GM21717 (cell line): ENCODE measurements around the gene OR6V1.

Experiments
- ATAC-seq: cut with Tn5 transposase; IDR thresholded peaks from one replicate; pipeline ENCODE4 v1.9.1; 2021; ENCODE audit warnings: mild to moderate bottlenecking, moderate library complexity; ENCODE audit not compliant: unreplicated experiment

The OR6V1 gene

GRCh38 chr7:143052041-143052440, at the start of gene OR6V1:
Gene OR6V1, plus strand, starts transcription at chr7:143052341. Its CDS starts 0 bp downstream, at chr7:143052341.
- ATAC-seq, result no peak

DNA sequence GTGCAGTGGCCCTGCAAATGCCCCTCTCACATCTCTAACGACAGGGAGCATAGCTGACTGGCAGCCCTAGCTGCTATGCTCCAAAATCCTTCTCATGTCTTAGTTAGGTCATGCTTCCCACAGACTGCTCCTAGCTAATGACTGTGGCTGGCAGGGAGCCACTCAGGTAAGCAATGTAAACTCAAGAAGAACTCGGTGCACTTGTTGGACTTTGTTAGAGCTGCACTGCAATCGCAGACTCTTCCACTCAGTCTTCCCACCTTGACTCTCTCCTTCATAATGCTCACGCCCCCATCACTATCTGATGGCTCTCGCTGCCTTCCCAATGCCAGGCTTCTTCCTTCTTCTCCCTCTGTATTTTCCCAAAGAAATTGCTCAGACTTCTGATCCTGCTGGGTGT, 49.2 kb upstream of the OR6V1 start:
- no peak for ATAC-seq

DNA sequence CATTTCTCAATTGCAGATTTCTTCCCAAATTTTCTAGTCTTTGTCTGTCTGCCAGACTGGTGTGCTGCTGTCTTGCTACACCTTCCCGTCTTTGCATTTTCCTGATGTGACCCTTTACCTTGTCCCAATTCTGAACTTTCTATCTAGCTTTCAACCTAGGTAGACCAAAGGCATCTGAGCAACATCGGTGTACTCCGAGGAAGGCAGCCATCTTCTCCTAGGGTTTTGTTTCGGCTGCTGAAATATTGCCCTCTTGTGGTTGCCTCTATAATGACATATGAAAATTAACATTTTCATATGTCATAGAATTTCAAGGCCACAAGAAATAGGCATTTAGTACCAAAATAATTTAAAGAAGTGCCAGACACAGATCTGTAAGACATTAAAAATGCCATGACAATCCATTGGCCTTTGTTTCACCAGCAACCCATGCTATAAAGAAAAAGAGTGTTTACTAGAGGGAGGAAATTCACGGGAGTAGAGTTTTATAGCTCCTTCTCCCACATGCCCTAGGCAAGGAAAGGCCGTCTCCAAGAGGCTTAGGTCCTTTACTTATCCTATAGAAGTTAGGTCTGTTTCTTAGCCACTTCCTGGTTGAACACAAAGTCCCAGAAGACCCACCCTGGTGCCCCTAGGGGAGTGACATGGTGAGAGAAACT, 48.6 kb upstream of the OR6V1 start:
- peak; percentile 59 for ATAC-seq

DNA sequence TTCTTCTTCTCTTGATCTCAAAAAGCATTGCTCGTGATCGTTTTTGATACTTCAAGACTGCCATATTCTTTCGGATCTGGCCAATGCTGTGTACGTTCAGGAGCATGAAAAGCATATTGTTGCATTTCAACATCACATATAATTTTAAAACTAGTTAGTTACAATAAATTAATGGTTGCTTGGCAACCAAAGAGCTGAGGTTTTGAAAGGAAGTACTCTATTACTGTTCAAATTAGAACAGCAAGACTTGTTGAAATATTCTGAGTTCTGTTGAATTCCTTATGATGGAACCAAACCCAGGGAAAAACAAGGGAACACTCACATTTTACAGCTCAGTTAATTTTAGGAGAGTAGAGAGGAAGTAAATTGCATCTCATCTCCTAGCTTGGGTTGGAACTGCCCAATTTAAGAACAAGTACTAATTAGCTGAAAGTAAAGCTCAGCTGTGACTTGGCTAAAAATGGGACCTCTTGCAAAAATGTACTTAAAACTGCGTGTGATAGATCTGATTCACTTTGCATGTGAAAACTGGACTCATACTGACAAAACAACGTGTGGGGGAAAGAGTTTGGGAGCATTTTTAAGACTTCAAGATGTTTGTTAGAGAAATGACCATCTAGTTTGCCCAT, 46.4 kb upstream of the OR6V1 start:
- ATAC-seq, result no peak

DNA sequence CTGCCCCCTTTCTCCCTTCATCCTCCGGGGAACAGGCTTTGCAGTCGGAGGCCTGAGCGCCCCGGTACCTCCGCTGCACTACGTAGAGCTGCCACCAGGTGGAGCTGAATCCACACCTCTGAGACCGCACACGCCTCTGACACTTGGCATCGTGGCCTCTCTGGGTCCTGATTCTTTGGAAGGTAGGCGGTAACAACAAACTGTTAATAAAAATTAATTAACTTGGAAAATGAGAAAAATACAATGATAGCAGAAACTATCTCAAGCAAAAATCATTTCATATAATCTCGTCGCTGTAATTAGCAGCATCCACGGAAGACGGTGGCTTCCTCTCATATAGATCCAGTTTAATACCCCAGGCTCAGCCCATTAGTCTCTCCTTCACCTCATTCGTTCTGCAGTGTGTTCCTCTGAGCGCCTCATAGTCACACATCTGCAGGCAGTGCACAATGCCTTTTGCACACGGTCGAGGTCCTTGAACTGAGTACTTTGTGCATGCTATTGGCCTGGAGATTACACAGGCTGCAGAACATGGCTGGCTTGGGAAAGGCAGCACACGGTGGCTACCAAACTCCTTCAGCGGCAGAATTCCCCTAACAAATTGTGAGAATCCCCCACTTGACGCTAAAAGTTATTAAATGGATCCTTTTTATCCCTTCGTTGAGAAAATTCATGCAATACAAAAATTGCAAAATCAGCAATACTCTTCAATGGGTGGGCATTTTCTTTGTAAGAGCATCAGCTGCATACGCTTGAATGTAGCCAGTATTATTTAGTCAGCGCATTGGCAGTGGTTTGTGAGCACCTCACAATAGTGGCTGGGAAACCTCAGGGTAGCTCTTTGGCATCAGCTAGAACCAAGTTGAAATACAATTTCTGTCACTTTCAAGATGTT, 43.9 kb upstream of the OR6V1 start:
- ATAC-seq, result peak; percentile 89

- ATAC-seq, result no peak
These were observed 40.1 kb upstream of the OR6V1 start for GRCh38 chr7:143012001-143012400.

- no peak for ATAC-seq
These were observed 39.7 kb upstream of the OR6V1 start for GRCh38 chr7:143012409-143012808.

GRCh38 chr7:143013473-143013872, 38.7 kb upstream of the OR6V1 start:
- ATAC-seq, result no peak

DNA sequence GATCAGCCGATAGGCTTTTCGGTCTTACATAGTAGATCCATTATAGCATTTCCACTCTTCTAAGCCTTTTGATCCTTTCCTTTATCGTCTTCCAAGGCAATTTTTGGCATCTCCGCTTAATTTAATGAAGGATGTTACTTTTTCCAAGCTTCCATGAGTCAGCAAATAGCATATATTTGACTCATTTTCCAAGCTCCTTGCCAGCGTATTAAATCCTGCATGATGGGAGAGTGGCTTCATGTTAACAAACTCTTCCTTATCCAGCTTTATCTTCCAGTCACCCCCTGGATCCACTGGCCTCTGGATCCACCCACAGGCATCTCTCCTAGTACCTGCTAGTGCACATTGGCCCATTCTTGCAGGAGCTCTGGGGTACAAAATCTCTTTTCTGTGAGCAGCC, 38.2 kb upstream of the OR6V1 start:
- ATAC-seq, result no peak

- peak; percentile 95 for ATAC-seq
These were observed 37.1 kb upstream of the OR6V1 start for GRCh38 chr7:143015084-143015483.

- ATAC-seq, result no peak
These were observed 36.1 kb upstream of the OR6V1 start for GRCh38 chr7:143015926-143016490.

DNA sequence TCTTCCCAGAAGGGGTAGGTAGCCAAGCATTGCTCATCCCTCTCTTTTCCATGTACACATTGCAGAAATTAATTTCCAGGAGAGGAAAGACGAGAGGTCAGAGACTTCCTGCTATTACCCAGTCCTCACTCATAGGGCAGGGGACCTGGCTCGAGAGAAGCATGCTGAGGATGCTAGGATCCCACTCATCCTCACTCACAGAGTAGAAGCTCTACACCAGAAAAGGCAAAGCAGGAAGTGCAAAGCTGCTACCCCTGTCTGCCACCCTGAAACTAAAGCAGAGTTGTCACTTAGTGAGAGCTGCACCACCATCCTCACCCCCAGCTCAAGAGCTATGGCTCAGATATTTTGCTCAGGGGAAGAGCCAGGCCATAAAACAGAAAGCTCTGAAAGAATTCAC, 35.1 kb upstream of the OR6V1 start:
- ATAC-seq, result no peak

GRCh38 chr7:143018931-143019330, 33.2 kb upstream of the OR6V1 start:
- ATAC-seq, result no peak

GRCh38 chr7:143023047-143023446, 29.1 kb upstream of the OR6V1 start:
- ATAC-seq, result no peak

DNA sequence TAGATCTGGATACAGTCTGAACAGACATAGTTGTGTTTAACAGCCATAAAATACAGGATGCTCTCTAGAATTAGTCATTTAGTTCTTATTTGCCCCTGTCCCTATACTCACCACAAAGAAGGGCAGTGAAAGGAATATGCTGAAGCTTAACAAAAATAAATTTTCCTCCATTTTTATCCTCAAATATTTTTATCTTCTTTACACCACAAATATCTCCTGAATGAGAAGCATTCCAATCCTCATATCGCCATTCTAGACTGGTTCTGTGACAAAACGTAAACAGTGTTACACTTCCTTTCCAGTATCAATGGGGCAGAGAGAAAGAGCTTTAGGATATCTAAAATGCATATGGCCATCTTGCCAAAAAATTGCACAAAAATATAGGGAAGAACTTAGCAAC, 26.8 kb upstream of the OR6V1 start:
- no peak for ATAC-seq

DNA sequence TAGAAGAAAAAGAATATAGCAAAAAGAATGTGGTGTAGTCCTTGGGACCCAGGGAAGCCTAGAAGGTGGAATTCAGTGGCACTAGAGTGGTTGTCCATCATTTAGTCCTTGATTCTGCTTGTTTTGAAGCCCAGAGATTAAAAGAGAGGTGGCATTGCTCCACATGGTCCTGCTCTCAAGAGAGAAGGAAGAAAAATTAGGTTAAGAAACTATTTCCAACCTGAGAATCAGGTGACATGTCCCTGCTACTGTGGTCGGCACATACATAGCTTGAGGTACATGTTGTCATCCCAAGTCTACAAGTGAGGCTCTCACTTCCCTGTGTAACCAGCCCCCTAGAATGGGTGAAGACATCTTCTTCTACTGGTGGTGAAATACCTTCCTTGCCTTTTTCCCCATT, 25.1 kb upstream of the OR6V1 start, which contains the start of gene OR9A2:
TSS of gene OR9A2 (minus strand) at position 101 of the 400 bp plus-strand sequence. CDS start at position 101, 0 bp downstream.
- ATAC-seq, result no peak

DNA sequence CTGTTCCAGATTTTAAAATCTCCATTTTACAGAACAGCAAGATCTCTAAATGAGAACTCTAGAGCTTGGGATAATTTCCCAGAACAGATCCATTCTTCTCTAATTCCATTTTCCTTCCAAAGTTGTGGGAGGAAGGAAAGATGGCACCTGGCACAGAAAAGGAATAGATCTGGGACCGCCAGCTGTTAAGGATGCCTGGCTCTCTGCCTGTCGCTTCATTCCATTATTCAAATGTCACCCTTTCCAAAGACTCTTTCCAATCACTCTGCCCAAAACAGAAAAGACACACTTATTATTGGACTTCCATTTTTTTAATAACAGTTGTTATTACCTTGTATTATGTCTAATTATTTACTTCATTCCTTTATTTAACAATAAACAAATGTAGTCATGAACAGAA, 24.5 kb upstream of the OR6V1 start:
- ATAC-seq, result no peak

GRCh38 chr7:143038635-143039034, 13.5 kb upstream of the OR6V1 start:
- ATAC-seq, result no peak

GRCh38 chr7:143040209-143040715, 11.9 kb upstream of the OR6V1 start:
- ATAC-seq, result no peak

- no peak for ATAC-seq
These were observed 10.8 kb upstream of the OR6V1 start for GRCh38 chr7:143041346-143041745.

DNA sequence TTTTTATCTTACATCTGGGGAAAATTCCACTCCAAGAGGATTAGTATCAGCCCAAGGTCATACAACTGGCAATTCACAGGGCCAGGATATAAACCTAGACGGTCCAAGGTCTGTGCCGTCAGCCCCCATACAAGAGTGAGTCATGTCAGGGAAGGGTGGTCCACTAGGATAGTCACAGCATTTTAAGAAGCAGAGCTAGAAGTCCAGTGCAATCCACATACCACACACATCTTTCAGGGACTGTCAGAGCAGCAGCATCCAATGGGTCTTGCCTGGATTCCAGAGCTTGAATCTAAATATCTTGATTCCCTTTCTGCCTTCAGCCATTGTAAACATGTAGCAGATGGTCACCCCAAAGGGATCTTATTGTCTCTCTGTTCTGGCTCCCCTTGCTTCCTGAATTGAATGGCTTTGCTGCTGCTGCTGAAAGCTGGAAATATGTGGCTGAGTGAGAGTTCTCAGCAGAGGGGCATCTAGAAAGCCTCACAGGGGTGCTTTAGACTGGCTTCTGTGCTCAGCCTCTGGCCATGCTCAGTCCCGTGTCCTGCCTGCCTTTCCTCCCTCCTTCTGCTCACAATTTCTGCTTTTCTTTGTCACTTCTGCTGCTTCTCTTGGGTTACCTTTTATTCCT, 9.9 kb upstream of the OR6V1 start:
- no peak for ATAC-seq
